Kidney capillary endothelial cell (primary cell): ENCODE measurements around the gene JPH3.
A peak's percentile ranks its signal among the peaks of the same experiment; 100 is the strongest.
"Not testable (repeated sequence)": the region's sequence is repeated elsewhere in the genome, so short reads cannot be mapped to it uniquely, and the experiment has no call there.

Experiments
- DNase-seq: peaks from one replicate; pipeline ENCODE4 v3.0.0-alpha.2; 2018; ENCODE audit warnings: low spot score

Gene JPH3

DNA sequence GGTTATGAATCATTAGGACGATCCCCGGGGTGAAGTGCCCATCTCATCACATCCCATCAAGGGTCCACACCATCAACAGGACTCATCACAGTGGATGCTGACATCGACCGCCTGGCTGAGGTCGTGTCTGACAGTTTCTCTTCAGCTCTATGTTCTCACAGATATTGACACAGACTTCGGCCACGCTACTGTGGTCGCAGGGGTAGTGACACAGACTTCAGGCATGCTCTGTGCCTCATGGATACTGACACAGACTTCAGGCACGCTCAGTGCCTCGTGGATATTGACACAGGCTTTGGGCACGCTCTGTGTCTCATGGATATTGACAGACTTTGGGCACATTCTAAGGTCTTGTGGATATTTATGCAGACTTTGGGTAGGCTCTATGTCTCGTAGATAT, 113.3 kb downstream of the JPH3 start:
- DNase-seq, result no peak

DNA sequence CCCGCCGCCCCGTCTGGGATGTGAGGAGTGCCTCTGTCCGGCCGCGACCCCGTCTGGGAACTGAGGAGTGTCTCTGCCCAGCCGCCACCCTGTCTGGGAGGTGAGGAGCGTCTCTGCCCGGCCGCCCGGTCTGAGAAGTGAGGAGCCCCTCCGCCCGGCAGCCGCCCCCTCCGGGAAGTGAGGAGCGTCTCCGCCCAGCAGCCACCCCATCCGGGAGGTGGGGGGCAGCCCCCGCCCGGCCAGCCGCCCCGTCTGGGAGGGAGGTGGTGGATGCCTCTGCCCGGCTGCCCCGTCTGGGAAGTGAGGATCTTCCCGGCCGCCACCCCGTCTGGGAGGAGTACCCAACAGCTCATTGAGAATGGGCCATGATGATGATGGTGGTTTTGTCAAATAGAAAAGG, 116.5 kb downstream of the JPH3 start:
- DNase-seq, result not testable (repeated sequence)

DNA sequence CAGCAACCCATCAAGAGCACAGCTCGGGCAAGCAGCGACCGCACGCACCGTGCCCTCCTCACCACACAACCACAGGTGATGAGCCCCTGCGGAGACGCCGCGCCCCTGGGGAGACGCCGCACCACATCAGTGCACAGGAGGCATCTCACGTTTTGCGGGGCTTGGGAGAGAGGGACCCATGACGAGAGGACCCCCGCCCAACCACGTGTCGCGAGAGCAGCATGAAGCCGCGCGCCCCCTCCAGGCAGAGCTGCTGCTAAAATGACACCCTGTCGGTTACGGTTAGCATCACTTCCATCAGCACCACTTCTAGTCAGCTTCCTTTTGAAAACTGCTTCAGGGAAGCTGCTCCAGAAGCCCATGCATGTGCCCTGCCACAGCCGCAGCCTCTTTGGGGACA, 118.1 kb downstream of the JPH3 start:
- no peak for DNase-seq

DNA sequence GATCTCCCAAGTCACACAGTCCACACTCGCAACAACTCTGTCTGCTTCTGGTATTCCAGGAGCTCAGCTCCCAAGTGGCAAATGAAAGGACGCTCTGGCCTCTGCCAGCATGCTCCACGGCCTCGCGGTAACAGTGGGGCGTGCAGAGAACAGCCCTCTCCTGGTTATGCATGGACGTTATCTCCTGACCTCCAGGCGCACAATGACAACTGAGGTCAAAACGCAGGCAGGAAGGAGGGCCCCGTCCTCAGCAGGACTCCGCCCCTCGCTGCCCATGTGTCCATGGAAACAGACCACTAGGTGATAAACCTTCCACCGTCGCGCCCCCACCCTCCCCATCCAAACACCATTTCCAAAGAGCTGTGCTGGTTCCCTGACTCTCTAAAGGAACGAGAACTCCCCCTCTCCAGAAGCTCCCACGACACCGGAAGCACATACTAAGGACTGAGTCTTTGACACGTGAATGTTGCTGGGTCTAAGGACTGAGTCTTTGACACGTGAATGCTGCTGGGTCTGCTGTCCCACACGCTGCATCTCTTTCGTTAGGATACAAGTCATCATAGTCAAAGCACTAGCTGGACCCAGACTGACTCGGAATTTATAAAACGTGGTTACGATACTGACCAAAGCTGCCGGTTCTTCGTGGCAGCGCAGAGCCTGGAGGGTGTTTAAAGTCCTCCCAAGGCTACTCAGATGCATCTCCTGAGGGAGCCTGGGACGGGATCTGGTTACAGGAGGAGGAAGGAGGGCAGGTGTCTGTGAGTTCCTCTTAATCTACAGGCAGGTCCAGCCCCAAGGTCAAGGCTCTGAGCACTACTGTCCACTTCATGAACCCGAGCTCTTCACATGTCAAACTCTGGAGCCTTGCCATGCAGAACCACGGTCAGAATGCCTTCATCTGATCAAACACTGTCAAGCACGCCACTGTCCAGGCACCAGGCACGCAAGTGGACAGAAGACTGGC, 119.6 kb downstream of the JPH3 start:
- DNase-seq, result no peak

DNA sequence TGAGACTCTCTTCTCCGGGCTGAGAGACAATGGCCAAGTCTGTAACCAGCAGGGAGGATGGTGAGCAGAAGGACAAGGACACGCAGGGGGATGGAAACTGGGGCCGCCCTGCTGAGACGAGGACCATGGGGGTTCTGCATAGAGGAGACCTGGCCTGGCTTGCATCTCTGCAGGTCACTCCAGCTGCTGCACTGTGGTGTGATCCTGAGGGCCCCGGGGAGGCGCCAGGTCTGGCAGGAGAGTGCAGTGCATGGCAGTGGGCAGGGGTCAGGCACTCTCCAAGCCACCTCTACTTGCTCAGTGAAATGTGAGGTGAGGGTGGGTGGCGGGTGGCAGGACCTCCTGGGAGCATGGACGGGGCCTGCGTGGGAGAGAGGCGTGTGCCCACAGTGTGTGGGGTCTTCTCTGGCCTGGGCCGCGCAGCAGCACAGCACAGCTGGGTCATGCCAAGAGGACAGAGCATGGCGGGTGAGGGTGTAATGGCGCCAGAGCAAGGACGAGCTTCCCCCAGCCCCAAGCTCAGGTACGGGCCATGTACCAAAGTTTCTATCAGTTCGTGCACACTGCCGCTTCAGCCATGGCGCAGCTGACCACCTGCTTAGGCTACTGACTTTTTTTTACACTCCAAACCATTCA, 120.4 kb downstream of the JPH3 start:
- DNase-seq, result no peak

DNA sequence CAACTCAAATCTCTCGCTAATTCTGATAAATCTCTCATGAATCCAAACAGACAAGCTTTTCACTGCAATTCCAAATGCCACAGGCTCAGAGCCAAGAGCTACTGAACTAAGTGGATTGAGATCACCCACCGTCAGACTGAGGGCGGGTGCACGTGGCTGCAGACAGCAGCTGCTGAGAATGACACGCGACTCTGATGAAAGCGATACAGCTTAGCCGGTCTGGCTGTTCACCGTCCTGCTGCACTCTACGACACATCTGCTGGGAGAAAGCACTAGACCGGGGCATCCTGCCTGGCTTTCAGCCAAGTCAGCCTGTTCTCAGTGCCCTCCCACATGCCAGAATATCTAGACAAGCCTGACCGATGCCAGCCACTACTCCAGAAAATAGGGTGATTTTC, 120.9 kb downstream of the JPH3 start:
- peak; percentile 79 for DNase-seq

DNA sequence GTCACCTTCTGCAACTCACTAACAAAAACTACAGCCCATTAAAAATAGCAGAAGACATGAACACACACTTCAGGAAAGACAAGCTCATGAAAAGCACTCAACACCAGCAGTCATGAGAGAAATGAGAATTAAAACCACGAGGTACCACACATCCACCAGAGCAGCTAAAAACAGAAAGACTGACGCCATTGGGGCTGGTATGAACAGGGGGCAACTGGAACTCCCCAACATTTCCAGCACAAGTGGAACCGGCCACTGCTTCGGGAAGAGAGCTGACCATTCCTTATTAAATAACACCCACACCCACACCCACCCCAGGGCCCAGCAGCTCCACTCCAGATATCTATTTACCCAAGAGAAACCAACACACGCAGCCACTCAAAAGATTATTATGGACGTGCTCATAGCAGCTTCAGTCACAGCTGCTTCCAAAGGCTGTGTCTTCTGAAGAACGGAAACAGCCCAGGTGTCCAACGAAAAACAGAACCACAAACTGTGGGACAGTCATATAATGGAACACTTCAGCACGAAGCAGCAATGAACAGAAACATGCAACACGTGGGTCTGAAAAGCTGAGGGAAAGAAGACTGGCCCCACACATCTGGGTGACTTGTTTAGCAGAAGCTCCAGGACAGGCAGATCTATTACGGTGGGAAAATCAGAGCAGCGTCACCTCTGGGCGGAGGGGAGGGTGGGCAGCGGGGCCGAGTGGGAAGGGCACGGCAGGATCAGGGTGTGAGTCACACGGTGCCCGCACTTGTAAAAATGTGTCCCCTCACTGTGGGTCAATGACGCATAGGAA, 122.4 kb downstream of the JPH3 start:
- no peak for DNase-seq

DNA sequence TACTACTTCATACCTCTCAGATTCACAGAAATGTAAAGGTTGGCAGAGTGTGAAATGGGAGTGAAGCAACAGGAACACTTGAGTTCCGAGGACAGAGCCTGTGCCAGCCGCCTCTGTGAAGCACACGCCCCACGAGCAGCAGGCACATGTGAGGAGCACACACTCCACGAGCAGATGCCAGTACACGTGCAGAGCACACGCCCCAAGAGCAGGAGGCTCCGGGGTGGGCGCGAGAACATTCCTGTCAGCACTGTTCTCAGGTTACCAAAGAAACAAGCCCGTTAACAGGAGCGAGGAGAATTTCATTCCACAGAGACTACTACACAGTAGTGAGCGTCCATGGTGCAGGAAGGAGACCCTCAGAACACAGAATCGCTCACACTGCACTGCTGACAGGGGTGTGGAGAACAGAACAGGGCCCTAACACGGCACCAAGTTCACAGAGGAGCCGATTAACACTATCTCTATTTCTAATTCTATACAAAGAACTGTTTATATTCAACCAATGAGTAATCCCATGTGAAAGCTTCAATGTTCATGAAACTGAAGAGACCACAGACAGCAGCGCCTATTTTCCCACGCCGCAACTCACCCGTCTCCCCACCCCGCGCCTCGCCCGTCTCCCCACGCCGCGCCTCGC, 123.4 kb downstream of the JPH3 start:
- no peak for DNase-seq

DNA sequence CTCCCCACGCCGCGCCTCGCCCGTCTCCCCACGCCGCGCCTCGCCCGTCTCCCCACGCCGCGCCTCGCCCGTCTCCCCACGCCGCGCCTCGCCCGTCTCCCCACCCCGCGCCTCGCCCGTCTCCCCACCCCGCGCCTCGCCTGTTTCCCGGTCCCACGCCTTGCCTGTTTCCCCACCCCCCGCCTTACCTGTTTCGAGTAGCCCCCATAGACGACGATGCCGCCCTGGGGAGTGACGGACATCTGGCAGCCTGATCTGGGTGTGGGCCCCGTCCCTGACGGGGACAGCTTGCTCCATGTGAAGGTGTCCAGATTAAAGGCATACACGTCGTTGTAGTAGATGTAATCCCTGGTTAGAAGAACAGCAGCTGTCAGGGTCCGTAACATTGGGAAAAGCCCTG, 124.3 kb downstream of the JPH3 start:
- DNase-seq, result not testable (repeated sequence)

DNA sequence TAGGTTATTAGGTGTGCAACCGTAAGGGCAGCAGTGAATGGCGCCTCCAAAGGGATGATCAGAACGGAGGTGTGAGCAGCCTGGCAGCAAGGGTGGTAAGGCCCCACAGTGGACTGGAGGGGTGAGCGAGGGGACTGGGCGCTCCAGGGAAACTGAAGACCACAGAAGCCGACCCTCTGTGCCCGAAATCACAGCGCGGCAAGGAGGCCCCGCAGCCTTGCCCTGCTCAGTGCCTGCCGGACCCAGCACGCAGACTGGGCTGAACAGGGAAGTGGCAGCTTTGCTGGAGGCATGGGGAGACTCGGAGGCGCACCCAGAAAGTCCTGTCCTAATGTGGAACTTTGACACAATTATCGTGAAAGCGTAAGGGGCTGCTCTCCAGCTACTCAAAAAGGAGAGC, 125.0 kb downstream of the JPH3 start:
- no peak for DNase-seq

DNA sequence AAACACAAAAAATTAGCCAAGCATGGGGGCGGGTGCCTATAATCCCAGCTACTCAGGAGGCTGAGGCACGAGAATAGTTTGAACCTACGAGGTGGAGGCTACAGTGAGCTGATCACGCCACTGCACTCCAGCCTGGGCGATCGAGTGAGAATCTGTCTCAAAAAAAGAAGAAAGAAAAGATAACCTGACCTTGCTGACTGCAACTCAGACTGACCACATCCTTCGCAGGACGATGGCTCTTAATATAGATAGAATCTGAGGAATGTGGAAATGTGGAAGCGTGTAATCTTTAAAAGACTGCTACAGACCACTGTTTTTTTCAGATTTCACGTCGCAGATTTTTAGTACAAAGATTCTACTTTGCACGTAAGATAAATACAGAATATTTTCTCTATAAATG, 125.7 kb downstream of the JPH3 start:
- no peak for DNase-seq

DNA sequence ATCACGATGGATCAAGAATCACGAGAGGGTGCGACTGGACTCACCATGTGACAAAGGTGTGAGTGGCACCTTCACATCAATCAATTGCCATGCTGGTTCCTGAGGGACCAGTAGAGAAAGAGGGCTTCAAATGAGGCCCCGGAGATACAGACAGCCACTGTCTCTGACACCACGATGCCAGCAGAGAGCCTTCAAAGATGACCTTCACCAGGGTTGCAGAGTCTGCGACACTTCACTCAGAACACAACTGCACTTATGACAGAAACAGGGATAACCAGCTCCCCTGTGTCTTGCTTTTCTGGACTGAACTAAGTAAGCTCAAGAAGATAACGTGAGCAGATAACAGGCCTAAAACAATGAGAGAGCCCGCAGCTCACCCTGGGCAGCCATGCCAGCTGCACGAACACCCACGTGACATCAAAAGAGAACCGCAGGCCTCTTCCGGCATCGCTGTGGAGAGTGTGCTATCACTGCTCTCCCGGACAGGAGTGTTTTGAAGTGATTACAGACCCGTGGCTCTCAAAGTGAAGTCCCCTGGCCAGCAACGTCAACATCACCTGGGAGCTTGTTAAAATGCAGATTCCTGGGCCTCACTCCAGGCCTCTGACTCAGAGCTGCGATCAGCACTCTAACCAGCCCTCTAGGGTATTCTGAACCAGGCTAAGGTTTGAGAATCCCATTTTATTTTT, 127.1 kb downstream of the JPH3 start:
- DNase-seq, result no peak

DNA sequence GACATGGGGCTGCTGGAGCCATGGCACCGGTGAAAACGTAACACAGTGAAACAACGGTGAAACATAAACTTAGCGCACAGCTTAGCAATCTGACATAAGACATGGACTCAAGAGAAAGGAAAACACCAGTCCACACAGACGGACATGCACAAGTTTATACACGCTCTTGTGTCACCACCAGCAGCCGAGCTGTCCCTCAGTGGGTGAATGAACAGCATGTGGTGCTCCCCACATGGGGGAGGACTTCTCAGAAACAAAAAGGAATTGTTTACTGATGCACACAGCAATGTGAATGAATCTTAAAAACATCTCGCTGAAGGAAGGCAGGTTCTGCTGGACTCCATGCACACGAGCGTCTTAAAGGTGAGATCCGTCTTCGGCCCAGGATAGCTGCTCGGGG, 129.3 kb downstream of the JPH3 start:
- DNase-seq, result no peak

DNA sequence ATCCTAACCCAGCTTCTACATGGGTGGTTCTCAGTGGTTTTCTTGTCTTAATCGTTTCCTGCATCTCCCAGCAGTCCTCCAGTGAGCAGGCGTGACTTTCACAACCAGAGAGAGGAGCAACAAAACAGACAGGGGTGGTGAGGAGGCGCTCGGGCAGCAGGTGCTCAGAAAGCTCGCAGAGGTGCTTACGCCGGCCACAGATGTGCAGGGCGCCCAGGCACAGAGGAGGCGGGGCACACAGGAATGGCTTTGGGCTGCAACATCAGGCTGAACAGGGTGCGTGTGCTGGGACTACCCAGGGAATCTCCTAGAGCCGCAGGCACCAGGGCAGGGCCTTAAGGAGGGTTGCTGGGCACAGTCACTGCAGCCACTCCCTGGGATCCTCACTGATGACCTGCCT, 130.9 kb downstream of the JPH3 start:
- DNase-seq, result no peak

DNA sequence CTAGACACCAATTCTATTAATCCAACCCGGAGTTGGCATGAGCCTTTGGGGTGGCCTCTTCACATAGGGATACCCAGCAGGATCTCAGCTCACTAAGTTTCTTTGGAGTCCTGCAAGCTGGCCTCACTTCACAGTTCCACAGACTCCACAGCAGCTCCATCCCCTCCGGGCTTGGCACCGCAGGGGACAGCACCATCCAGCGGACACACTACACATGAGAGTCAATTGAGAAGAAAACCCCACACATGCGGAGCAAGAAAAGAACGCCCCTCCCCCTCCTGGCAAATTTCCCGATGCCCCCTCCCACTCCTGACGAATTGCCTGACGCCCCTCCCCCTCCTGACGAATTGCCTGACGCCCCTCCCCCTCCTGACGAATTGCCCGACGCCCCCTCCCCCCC, 132.3 kb downstream of the JPH3 start:
- no peak for DNase-seq

DNA sequence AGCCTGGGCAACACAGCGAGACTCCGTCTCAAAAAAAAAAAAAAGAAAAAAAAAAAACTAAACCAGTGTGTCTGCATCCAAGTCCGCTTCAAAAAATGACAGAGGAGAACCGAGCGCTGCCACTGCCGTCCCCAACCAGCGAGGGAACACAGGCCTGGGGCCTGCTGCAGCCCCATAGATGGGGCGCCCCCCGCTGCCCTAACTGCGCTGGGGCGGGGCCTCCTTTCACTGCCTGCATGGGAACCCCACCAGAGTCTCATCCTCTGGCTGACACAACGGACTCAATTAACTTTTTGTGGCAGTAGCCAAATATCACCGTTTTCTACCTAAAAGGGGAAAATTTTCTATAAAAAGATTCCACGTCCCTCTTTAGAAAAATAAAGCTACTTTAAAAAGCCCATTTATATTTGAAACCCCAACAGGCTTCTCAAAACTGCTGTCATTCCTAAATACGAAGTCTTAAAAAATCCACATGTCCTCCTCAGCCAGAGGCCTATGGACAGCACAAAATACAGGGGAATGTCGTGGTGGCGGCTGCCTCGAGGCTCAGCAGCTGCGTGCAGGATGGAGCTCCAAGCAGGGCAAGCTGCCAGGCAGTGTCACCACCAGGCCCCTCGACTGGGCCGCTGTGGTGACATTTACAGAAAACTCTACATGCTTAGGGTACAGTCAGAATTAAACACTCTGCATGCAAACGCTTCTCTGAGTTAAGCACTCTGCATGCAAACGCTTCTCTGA, 133.1 kb downstream of the JPH3 start:
- no peak for DNase-seq

DNA sequence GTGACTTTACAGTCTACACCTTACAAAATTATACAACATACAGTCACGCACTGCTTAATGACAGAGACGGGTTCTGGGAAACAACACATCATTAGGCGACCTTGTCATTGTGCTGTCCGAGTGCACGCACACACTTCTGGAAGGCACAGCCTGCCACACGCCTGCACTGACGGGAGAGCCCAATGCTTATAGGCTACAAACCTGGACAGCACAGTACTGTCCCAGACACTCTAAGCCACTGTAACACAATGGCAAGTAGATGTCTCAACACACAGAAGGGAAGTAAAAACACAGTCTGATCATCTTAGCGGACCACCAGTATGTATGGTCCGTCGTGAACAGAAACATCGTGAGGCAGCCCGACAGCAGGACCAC, 133.7 kb downstream of the JPH3 start:
- DNase-seq, result no peak

DNA sequence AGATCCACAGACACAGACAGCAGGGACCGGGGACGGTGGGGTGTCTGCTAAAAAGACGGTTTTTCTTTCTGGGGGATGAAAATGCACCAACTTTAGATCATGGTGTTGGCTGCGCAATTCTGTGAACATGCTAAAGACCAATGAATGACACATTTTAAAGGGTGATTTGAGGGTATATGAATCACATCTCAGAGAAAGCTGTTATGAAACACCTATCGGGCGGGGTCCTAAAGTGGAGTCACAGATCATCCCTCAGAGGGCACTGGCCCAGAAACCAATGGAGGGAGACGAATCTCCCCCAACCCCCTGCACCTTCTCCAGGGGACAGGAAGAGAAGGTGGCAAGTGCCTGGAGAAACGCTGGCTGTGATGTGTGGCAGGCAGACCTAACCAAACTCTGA, 137.5 kb downstream of the JPH3 start:
- DNase-seq, result no peak

DNA sequence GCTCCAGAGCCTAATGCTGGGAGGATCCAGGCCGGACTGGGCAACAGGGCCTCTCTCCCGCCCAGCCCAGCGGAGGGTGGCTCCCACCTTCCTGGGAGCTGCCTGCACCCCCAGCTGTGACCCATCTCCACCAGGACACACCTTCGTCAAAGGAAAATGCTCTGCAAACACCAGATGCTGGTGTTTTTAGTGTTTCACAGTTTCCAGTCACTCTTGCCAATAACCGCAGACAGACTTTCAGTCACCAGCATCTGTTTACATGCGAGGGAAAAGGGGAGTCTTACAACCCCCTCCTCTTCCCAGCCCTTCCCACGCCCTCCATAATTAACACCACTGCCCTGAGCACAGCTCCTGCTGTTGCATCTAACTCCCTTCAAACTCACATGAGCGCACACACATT, 138.1 kb downstream of the JPH3 start:
- DNase-seq, result no peak

DNA sequence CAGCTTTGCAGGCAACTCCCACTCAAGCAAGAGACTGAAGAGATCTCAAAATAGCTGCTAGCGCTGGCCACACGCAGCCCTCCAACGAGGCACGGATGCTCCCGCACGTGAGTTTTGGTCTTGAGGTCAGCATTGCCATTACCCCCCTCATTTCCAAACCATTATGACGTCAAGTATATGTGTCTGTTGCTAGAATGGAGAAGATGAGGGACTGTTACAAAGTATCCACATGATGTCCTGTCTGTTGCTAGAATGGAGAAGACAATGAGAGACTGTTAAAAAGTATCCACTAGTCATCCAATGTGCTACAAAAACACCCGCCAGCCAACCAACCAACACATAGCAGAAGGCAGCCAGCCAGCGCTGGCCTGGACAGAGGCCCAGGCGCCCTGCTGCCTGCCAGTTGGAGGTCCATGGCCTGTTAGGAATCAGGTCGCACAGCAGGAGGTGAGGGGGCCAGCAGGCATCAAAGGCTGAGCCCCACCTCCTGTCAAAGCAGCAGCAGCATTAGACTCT, 138.7 kb downstream of the JPH3 start:
- DNase-seq, result no peak
